K562 (cell line): ENCODE results near the gene NACAD. TPM values are rescaled to one million over a fixed set of nuclear protein-coding genes. Genes with fewer than 3 reads are reported as not detected.
A peak's percentile ranks its signal among the peaks of the same experiment; 100 is the strongest.

Source experiments
- ASH1L ChIP-seq: fragments of 450-650 bp; IDR thresholded peaks from 2 replicates; pipeline ENCODE4 v1.6.1; 2018; ENCODE audit warnings: borderline replicate concordance, mild to moderate bottlenecking, low read depth; ENCODE audit not compliant: partially characterized antibody
- BRF2 ChIP-seq: IDR thresholded peaks from 3 replicates; pipeline ENCODE4 v1.6.1; 2011; ENCODE audit warnings: borderline replicate concordance, mild to moderate bottlenecking; ENCODE audit not compliant: insufficient read length, insufficient read depth
- ETV6 ChIP-seq, 3 experiments: fragments of 150-350 bp in 1 of 3; sonication (generic) in 1 of 3; formaldehyde crosslinking in 1 of 3; IDR thresholded peaks; 2 replicates each; pipeline versions ENCODE4 v1.6.1 to v1.8.0; 2014 to 2022; ENCODE audit warnings: borderline replicate concordance in 2 of 3, low read depth in 2 of 3, antibody characterized with exemption in 1 of 3, low read length in 1 of 3, mild to moderate bottlenecking in 1 of 3, missing genetic modification reagents in 1 of 3
- FOXM1 ChIP-seq, 2 experiments: fragments of 450-650 bp in 1 of 2; sonication (generic) in 1 of 2; formaldehyde crosslinking in 1 of 2; IDR thresholded peaks; 2 replicates each; pipeline versions ENCODE4 v1.6.1 to v1.9.0; 2017 to 2022; ENCODE audit warnings: low read depth in 2 of 2, mild to moderate bottlenecking in 2 of 2, missing genetic modification reagents in 1 of 2, moderate library complexity in 1 of 2
- GMEB1 ChIP-seq: fragments of 250-450 bp; sonication (Bioruptor Pico); IDR thresholded peaks from 2 replicates; pipeline ENCODE4 v1.4.0; 2020; ENCODE audit warnings: mild to moderate bottlenecking
- KLF13 ChIP-seq: fragments of 450-650 bp; IDR thresholded peaks from 2 replicates; pipeline ENCODE4 v1.6.1; 2016; ENCODE audit warnings: missing genetic modification characterization, low read depth, mild to moderate bottlenecking, missing compliant biosample characterization, moderate library complexity, borderline replicate concordance
- MCM5 ChIP-seq: fragments of 450-650 bp; IDR thresholded peaks from 2 replicates; pipeline ENCODE4 v1.6.1; 2016; ENCODE audit warnings: low read depth
- OTX1 ChIP-seq: fragments of 450-650 bp; formaldehyde crosslinking; IDR thresholded peaks from 2 replicates; pipeline ENCODE4 v1.4.0; 2022; ENCODE audit warnings: mild to moderate bottlenecking
- RBM17 ChIP-seq: fragments of 200-400 bp; formaldehyde crosslinking; IDR thresholded peaks from 2 replicates; pipeline ENCODE4 v1.6.1; 2017; ENCODE audit warnings: low read depth, mild to moderate bottlenecking, low read length, borderline replicate concordance
- SAFB2 ChIP-seq: fragments of 200-400 bp; formaldehyde crosslinking; IDR thresholded peaks from 2 replicates; pipeline ENCODE4 v1.6.1; 2018; ENCODE audit warnings: borderline replicate concordance, low read length, low read depth, moderate library complexity; ENCODE audit not compliant: severe bottlenecking
- SETDB1 ChIP-seq: IDR thresholded peaks from one replicate; pipeline ENCODE4 v1.6.1; 2012; ENCODE audit warnings: low read length, control low read depth, inconsistent platforms
- SMARCA5 ChIP-seq: fragments of 450-650 bp; IDR thresholded peaks from 2 replicates; pipeline ENCODE4 v1.6.1; 2016
- SREBF1 ChIP-seq: fragments of 150-350 bp; IDR thresholded peaks from 2 replicates; pipeline ENCODE4 v1.6.1; 2014; ENCODE audit warnings: antibody characterized with exemption, low read depth, low read length, borderline replicate concordance
- TAF9B ChIP-seq: fragments of 450-650 bp; IDR thresholded peaks from 2 replicates; pipeline ENCODE4 v1.6.1; 2018; ENCODE audit warnings: mild to moderate bottlenecking; ENCODE audit not compliant: partially characterized antibody
- TBP ChIP-seq: optimal IDR thresholded peaks from 2 replicates; pipeline ENCODE3; 2011; ENCODE audit warnings: low read depth, low read length, improper control_type of control experiment
- ZFPM2 ChIP-seq: fragments of 250-450 bp; sonication (Bioruptor Pico); IDR thresholded peaks from 2 replicates; pipeline ENCODE4 v1.5.1; 2022; ENCODE audit warnings: mild to moderate bottlenecking
- ZNF24 ChIP-seq: fragments of 450-650 bp; IDR thresholded peaks from 2 replicates; pipeline ENCODE4 v1.6.1; 2016
- ZNF77 ChIP-seq: fragments of 250-450 bp; sonication (Bioruptor Pico); IDR thresholded peaks from 2 replicates; pipeline ENCODE4 v1.5.0; 2020
- polyA plus RNA-seq, 8 experiments: library from polyadenylated mRNA; depleted of rRNA in 4 of 8; stranded (reverse) in 5 of 8; unstranded in 3 of 8; fragments of >200 nt; fragmentation: Nextera tagmentation in 2 of 8; fragmentation: Illumina TruSeq in 1 of 8; extraction: Ambion mirVana in 2 of 8; extraction: Trizol in 1 of 8; gene quantifications; 2 replicates each; pipeline versions ENCODE4 v1.2.1 to v1.2.3, GENCODE V29; 2011 to 2014; ENCODE audit warnings: inconsistent platforms in 1 of 8, missing spikeins in 1 of 8
- total RNA-seq, 7 experiments: library from RNA; depleted of rRNA in 6 of 7; stranded (reverse); fragments of >200 nt in 6 of 7; fragmentation: Illumina TruSeq in 2 of 7; extraction: Trizol in 2 of 7; gene quantifications; 2 replicates each; pipeline versions ENCODE4 v1.2.1 to v1.2.3, GENCODE V29; 2011 to 2021; ENCODE audit warnings: low replicate concordance in 1 of 7
- TF ChIP-seq, protein P1 (sequence below): IDR thresholded peaks from 3 replicates; pipeline ENCODE4 v1.6.1; 2011; ENCODE audit warnings: borderline replicate concordance, mild to moderate bottlenecking, moderate library complexity; ENCODE audit not compliant: insufficient read length; ENCODE audit errors: extremely low read depth

Gene NACAD
- total and polyA plus RNA-seq, 9 of the 15 experiments (the other 6 are each of a cell fraction or from before 2014, with no cell fraction given) = under 0.01 to 0.03 (median 0.02) TPM; not detected in 5

GRCh38 chr7:45111298-45112223 is 22.8 kb upstream of the NACAD start, which contains the start of gene TBRG4 (continued):
- no peak; the same call in 1 of the 2 replicates for TF ChIP-seq ZNF24
- peak; percentile 95 for TF ChIP-seq TAF9B
- TF ChIP-seq ZFPM2 (CRISPR knock-in tag) = no peak
- no peak; the same call in none of the 2 replicates for TF ChIP-seq OTX1 (CRISPR knock-in tag)
- peak in 1 of 2 experiments; percentile 40; a peak in 1 of 4 replicates for TF ChIP-seq ETV6 (IDR thresholded peaks at IDR 0.05; ENCODE audit: borderline replicate concordance in 1 of 2, low read depth in 2 of 2, low read length in 1 of 2)
- TF ChIP-seq ETV6 (CRISPR knock-in tag; IDR thresholded peaks at IDR 0.05; ENCODE audit: borderline replicate concordance) = peak; percentile 85; the same call in 1 of the 2 replicates
- no peak for TF ChIP-seq BRF2
- TF ChIP-seq MCM5 = no peak
- TF ChIP-seq, protein P1, sequence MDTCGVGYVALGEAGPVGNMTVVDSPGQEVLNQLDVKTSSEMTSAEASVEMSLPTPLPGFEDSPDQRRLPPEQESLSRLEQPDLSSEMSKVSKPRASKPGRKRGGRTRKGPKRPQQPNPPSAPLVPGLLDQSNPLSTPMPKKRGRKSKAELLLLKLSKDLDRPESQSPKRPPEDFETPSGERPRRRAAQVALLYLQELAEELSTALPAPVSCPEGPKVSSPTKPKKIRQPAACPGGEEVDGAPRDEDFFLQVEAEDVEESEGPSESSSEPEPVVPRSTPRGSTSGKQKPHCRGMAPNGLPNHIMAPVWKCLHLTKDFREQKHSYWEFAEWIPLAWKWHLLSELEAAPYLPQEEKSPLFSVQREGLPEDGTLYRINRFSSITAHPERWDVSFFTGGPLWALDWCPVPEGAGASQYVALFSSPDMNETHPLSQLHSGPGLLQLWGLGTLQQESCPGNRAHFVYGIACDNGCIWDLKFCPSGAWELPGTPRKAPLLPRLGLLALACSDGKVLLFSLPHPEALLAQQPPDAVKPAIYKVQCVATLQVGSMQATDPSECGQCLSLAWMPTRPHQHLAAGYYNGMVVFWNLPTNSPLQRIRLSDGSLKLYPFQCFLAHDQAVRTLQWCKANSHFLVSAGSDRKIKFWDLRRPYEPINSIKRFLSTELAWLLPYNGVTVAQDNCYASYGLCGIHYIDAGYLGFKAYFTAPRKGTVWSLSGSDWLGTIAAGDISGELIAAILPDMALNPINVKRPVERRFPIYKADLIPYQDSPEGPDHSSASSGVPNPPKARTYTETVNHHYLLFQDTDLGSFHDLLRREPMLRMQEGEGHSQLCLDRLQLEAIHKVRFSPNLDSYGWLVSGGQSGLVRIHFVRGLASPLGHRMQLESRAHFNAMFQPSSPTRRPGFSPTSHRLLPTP = no peak
- no peak for TF ChIP-seq SMARCA5
- TF ChIP-seq GMEB1 (CRISPR knock-in tag) = peak; percentile 85
- TF ChIP-seq SETDB1 = no peak
- no peak for TF ChIP-seq RBM17
- no peak for TF ChIP-seq ZNF77 (CRISPR knock-in tag)
- TF ChIP-seq TBP = peak; percentile 80
- TF ChIP-seq SREBF1 = 0 out of 2 replicates have a peak, but pooled peaks have one; percentile 29
- TF ChIP-seq FOXM1 (IDR thresholded peaks at IDR 0.05; ENCODE audit: low read depth) = 0 out of 2 replicates have a peak, but pooled peaks have one; percentile 9
- TF ChIP-seq FOXM1 (CRISPR knock-in tag; IDR thresholded peaks at IDR 0.05; ENCODE audit: low read depth) = 0 out of 2 replicates have a peak, but pooled peaks have one; percentile 55
- no peak for TF ChIP-seq SAFB2
- TF ChIP-seq ASH1L = peak; percentile 11
- peak; percentile 61; the same call in 1 of the 2 replicates for TF ChIP-seq KLF13 (tag)
